A673 (cell line): ENCODE data around the gene BAIAP3. TPM values are rescaled to one million over a fixed set of nuclear protein-coding genes. Genes with fewer than 3 reads are reported as not detected.

Source experiments
- BruUV-seq: library from RNA; stranded (reverse); fragments of 400-500 nt; replicated peaks from 2 replicates; lab custom pipeline; 2021; lab: Mats Ljungman, UMichigan
- CTCF ChIA-PET: fragments of 300-600 bp; sonication (Branson Sonifier 250); formaldehyde crosslinking; loops from one replicate; lab custom pipeline; 2022; ENCODE audit warnings: antibody characterized with exemption; lab: Charles Lee
- POLR2A ChIA-PET: fragments of 300-600 bp; sonication (Branson Sonifier 250); formaldehyde crosslinking; loops from one replicate; lab custom pipeline; 2022; ENCODE audit warnings: antibody characterized with exemption; ENCODE audit not compliant: low non-redundant PET; lab: Charles Lee
- DNase-seq: peaks from one replicate; pipeline ENCODE4 v3.0.0-alpha.2; 2015; ENCODE audit warnings: low spot score
- H3K27ac ChIP-seq: fragments of 200-600 bp; sonication (generic); 2 replicates; pipeline ENCODE4 v1.5.1; 2016; ENCODE audit warnings: mixed run types, low read depth, mild to moderate bottlenecking, mixed read lengths, antibody characterized with exemption, low read length; ENCODE audit not compliant: poor library complexity, severe bottlenecking
- H3K27me3 ChIP-seq: fragments of 200-600 bp; sonication (generic); replicated peaks from 2 replicates; pipeline ENCODE4 v1.6.1; 2017; ENCODE audit warnings: mixed run types, low read depth, mild to moderate bottlenecking, mixed read lengths, antibody characterized with exemption, low read length; ENCODE audit not compliant: insufficient read depth, poor library complexity
- H3K36me3 ChIP-seq: fragments of 200-600 bp; sonication (generic); 2 replicates; pipeline ENCODE4 v1.6.1; 2016; ENCODE audit warnings: mixed run types, mild to moderate bottlenecking, mixed read lengths, antibody characterized with exemption, low read length; ENCODE audit not compliant: insufficient read depth, poor library complexity, severe bottlenecking
- H3K4me1 ChIP-seq: fragments of 200-600 bp; sonication (generic); 2 replicates; pipeline ENCODE4 v1.6.1; 2017; ENCODE audit warnings: mixed run types, mild to moderate bottlenecking, mixed read lengths, antibody characterized with exemption, low read length; ENCODE audit not compliant: insufficient read depth, poor library complexity, severe bottlenecking
- H3K4me3 ChIP-seq: fragments of 200-600 bp; sonication (generic); 2 replicates; pipeline ENCODE4 v1.5.1; 2016; ENCODE audit warnings: low read depth, mixed run types, mild to moderate bottlenecking, mixed read lengths, low read length; ENCODE audit not compliant: poor library complexity, severe bottlenecking
- H3K9me3 ChIP-seq: fragments of 200-600 bp; sonication (generic); 2 replicates; pipeline ENCODE4 v1.6.1; 2016; ENCODE audit warnings: mixed run types, low read depth, mild to moderate bottlenecking, mixed read lengths, antibody characterized with exemption, low read length; ENCODE audit not compliant: poor library complexity, severe bottlenecking
- EZH2 ChIP-seq: fragments of 200-600 bp; sonication (generic); IDR thresholded peaks from 2 replicates; pipeline ENCODE4 v1.6.1; 2017; ENCODE audit warnings: borderline replicate concordance, low read depth, mild to moderate bottlenecking, mixed read lengths, antibody characterized with exemption, low read length; ENCODE audit not compliant: poor library complexity, severe bottlenecking
- intact Hi-C: fragments of 100-400 bp; cut with micrococcal nuclease; formaldehyde crosslinking; loops from one replicate; pipeline ENCODE4 v1.10.0; 2022; ENCODE audit not compliant: unreplicated experiment
- total RNA-seq: library from RNA; stranded (reverse); gene quantifications from 2 replicates; pipeline ENCODE4 v1.2.3, GENCODE V29; 2021
- TF ChIP-seq, protein P1 (sequence below): fragments of 300-800, 200-600 bp; sonication (generic); conservative IDR thresholded peaks from 2 replicates; pipeline ENCODE4 v1.5.1; 2017; ENCODE audit warnings: low read depth, mild to moderate bottlenecking, antibody characterized with exemption, low read length, moderate library complexity, mixed read lengths

Gene BAIAP3
- total RNA-seq, 1 experiment from 2014 or later: 2.0 TPM

DNA sequence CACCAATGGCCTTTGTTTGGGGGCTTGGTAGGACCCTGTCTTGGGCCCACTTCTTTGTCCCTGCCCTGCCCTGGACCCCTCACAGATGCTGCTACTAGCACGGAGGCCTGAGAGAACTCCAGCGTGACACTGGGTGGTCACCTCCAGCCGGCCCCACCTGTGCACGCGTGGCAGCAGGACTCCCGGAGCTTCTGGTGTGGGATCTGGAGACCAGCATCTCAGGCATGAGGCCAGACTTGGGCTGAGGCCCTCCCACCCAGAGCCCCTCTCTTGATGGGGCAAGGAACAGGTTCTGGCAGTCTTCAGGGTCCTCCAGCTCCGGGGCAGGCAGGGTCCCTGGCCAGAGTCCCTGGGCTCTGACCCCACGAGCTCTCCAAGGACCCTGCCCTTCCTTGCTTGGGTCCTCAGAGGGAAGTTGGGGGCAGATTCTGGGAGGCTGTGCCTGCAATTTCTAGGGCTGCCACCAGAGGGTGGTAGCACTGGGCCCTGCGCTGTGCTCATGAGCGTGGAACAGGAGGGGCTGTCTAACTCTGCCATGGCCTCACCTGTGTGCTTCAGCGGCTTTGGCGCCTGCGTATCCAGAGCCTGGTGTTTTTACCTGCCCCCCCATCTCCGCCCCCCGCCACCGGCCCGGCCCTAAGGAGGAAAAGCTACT, 3.1 kb upstream of the BAIAP3 start:
- Histone ChIP-seq H3K4me3 (no peak overlapping the region), H3K27ac (no peak overlapping the region), H3K9me3 (no peaks in the 10 kb centered on the region), H3K4me1 (peaks cover 11% of the 10 kb centered on the region), H3K36me3 (no peaks in the 10 kb centered on the region), H3K27me3 (peaks cover 41% of the 10 kb centered on the region)
- intact Hi-C loops: no loop called here
- POLR2A ChIA-PET: interaction anchor here (0.7 kb wide), 1 partner anchor 16 kb away, joined by 3 read pairs; no protein-coding TSS in a partner anchor
- CTCF ChIA-PET: interaction anchor here (0.6 kb wide), 2 partner anchors 21 to 215 kb away, joined by 7 to 12 read pairs; partner anchors contain the start of genes GNPTG and TSR3
- DNase-seq: no peak
- no peak for TF ChIP-seq EZH2
- TF ChIP-seq, protein P1, sequence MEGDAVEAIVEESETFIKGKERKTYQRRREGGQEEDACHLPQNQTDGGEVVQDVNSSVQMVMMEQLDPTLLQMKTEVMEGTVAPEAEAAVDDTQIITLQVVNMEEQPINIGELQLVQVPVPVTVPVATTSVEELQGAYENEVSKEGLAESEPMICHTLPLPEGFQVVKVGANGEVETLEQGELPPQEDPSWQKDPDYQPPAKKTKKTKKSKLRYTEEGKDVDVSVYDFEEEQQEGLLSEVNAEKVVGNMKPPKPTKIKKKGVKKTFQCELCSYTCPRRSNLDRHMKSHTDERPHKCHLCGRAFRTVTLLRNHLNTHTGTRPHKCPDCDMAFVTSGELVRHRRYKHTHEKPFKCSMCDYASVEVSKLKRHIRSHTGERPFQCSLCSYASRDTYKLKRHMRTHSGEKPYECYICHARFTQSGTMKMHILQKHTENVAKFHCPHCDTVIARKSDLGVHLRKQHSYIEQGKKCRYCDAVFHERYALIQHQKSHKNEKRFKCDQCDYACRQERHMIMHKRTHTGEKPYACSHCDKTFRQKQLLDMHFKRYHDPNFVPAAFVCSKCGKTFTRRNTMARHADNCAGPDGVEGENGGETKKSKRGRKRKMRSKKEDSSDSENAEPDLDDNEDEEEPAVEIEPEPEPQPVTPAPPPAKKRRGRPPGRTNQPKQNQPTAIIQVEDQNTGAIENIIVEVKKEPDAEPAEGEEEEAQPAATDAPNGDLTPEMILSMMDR: peak; percentile 60
- no TSS peak for BruUV-seq

GRCh38 chr16:1330931-1331711, 2.3 kb upstream of the BAIAP3 start:
- H3K9me3 ChIP-seq: no peaks in the 10 kb centered on the region
- CTCF ChIA-PET: interaction anchor here (0.6 kb wide), 2 partner anchors 20 to 216 kb away, joined by 7 to 12 read pairs; partner anchors contain the start of genes GNPTG and TSR3
- H3K27me3 ChIP-seq: peaks cover 49% of the 10 kb centered on the region
- intact Hi-C loops: no loop called here
- H3K4me3 ChIP-seq: no peak overlapping the region
- H3K27ac ChIP-seq: no peak overlapping the region
- H3K4me1 ChIP-seq: peaks cover 11% of the 10 kb centered on the region
- TF ChIP-seq, protein P1: no peak
- TF ChIP-seq EZH2: no peak
- POLR2A ChIA-PET: interaction anchor here (0.7 kb wide), 1 partner anchor 15 kb away, joined by 3 read pairs; no protein-coding TSS in a partner anchor
- DNase-seq: no peak
- no peaks in the 10 kb centered on the region for H3K36me3 ChIP-seq
- no TSS peak for BruUV-seq

DNA sequence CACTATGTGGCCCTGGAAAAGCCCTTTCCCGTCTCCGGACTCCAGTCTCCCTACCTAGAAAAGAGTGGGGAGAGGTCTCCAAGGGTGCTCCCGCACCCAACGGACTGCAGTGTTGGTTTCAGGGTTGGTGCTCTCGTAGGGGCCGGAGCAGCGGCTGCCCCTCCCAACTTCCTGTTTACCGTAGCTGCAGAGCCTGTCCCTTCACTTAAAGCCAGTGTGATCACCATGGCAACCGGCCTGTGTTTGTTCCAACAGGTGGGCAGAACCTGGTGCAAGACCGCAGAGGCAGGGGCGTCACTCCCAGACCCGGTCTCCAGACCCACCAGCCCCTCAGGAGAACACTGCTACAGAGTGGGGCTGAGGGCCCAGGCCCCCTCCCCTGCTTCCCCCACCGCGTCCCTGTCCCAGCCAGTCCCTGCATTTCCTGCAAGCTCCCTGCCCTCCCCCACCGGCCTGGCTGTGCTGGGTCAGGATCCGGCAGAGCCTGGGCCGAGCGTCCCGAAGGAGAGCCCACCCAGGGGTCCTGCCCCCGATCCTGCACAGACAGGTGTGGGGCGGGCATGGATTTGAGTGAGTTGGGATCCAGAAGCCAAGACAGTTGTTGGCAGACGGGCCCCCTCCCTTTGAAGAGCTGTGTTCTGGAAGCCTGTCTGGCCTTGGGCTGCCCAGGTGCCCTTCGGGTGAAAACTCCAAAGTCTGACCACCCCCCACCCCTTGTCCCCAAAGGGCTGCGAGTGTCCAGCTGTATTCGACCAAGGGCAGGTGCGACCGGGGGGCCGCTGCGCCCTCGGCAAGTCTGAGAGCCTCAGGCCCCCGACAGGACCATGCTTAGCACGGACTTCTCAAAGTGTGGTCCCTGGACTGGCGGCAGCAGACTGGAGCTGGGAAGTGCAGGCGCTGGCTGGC, 1.5 kb upstream of the BAIAP3 start:
- H3K9me3 ChIP-seq: no peaks in the 10 kb centered on the region
- ChIA-PET CTCF (no interaction called here), POLR2A (no interaction called here)
- peak; percentile 61 for TF ChIP-seq EZH2
- TF ChIP-seq, protein P1: no peak
- no peaks in the 10 kb centered on the region for H3K36me3 ChIP-seq
- BruUV-seq: no TSS peak
- H3K27me3 ChIP-seq: peaks cover 56% of the 10 kb centered on the region
- H3K4me3 ChIP-seq: no peak overlapping the region
- intact Hi-C loops: no loop called here
- no peak overlapping the region for H3K27ac ChIP-seq
- H3K4me1 ChIP-seq: peaks cover 15% of the 10 kb centered on the region
- DNase-seq: no peak
